Measurements from ENCODE around the gene EGFL7. TPM values are rescaled to one million over a fixed set of nuclear protein-coding genes. Genes with fewer than 3 reads are reported as not detected.

EGFL7 gene
- total RNA-seq, 1 donor from 2014 or later: 56.2 TPM

GRCh38 chr9:136627703-136628102, 35.0 kb upstream of the EGFL7 start:
- TF ChIP-seq CTCF (IDR thresholded peaks at IDR 0.05; ENCODE audit: insufficient read depth, low read length, poor library complexity, severe bottlenecking): no peak
- H3K27me3 ChIP-seq (ENCODE audit: control insufficient read depth, insufficient read depth, low read length): peaks cover 8% of the 10 kb centered on the region

GRCh38 chr9:136628268-136628667, 34.4 kb upstream of the EGFL7 start:
- Histone ChIP-seq H3K36me3 (ENCODE audit: control insufficient read depth, insufficient read depth, low read length) (no peaks in the 10 kb centered on the region), H3K27me3 (ENCODE audit: control insufficient read depth, insufficient read depth, low read length) (peaks cover 8% of the 10 kb centered on the region), H3K4me3 (ENCODE audit: low read depth, low read length) (no peak overlapping the region)
- no peak for TF ChIP-seq CTCF (IDR thresholded peaks at IDR 0.05; ENCODE audit: insufficient read depth, low read length, poor library complexity, severe bottlenecking)
- no peak for DNase-seq (ENCODE audit: low read depth)

More at GRCh38 chr9:136627703-136628102, 35.0 kb upstream of the EGFL7 start:
- no peak for DNase-seq (ENCODE audit: low read depth)
- H3K36me3 ChIP-seq (ENCODE audit: control insufficient read depth, insufficient read depth, low read length): no peaks in the 10 kb centered on the region
- H3K4me3 ChIP-seq (ENCODE audit: low read depth, low read length): no peak overlapping the region

- Histone ChIP-seq H3K36me3 (ENCODE audit: control insufficient read depth, insufficient read depth, low read length) (no peaks in the 10 kb centered on the region), H3K27me3 (ENCODE audit: control insufficient read depth, insufficient read depth, low read length) (peaks cover 8% of the 10 kb centered on the region), H3K4me3 (ENCODE audit: low read depth, low read length) (no peak overlapping the region)
- no peak for DNase-seq (ENCODE audit: low read depth)
- TF ChIP-seq CTCF (IDR thresholded peaks at IDR 0.05; ENCODE audit: insufficient read depth, low read length, poor library complexity, severe bottlenecking): no peak
These were observed 33.5 kb upstream of the EGFL7 start for GRCh38 chr9:136629001-136629878.

- peak; percentile 83 for TF ChIP-seq CTCF (IDR thresholded peaks at IDR 0.05; ENCODE audit: insufficient read depth, low read length, poor library complexity, severe bottlenecking)
- Histone ChIP-seq H3K4me3 (ENCODE audit: low read depth, low read length) (no peak overlapping the region), H3K27me3 (ENCODE audit: control insufficient read depth, insufficient read depth, low read length) (peaks cover 8% of the 10 kb centered on the region), H3K36me3 (ENCODE audit: control insufficient read depth, insufficient read depth, low read length) (no peaks in the 10 kb centered on the region)
- no peak for DNase-seq (ENCODE audit: low read depth)
These were observed 32.6 kb upstream of the EGFL7 start for GRCh38 chr9:136629879-136630661.

- no peak for DNase-seq (ENCODE audit: low read depth)
- Histone ChIP-seq H3K27me3 (ENCODE audit: control insufficient read depth, insufficient read depth, low read length) (peaks cover 8% of the 10 kb centered on the region), H3K36me3 (ENCODE audit: control insufficient read depth, insufficient read depth, low read length) (no peaks in the 10 kb centered on the region), H3K4me3 (ENCODE audit: low read depth, low read length) (no peak overlapping the region)
- no peak for TF ChIP-seq CTCF (IDR thresholded peaks at IDR 0.05; ENCODE audit: insufficient read depth, low read length, poor library complexity, severe bottlenecking)
These were observed 32.1 kb upstream of the EGFL7 start for GRCh38 chr9:136630662-136630992.

All from kidney epithelial cell (primary cell).